Adrenal gland (tissue), 5 donors: ENCODE measurements around the gene NLRC5.

Experiments
- CTCF ChIP-seq, 6 experiments: fragments of 450-650 bp in 4 of 6; fragments of 200-600 bp in 2 of 6; sonication (generic) in 1 of 6; IDR thresholded peaks; 1 replicate in 5 of 6; 2 replicates in 1 of 6; pipeline versions ENCODE4 v1.5.1 to v1.8.0; 2016 to 2021; ENCODE audit warnings: antibody characterized with exemption in 6 of 6, mild to moderate bottlenecking in 2 of 6, moderate library complexity in 1 of 6
- POLR2A ChIP-seq, 2 donors: fragments of 450-650 bp; IDR thresholded peaks; one replicate each; pipeline ENCODE4 v1.6.1; 2017; ENCODE audit warnings: antibody characterized with exemption in 2 of 2, mild to moderate bottlenecking in 2 of 2, moderate library complexity in 1 of 2
- donor health status: DM: no; HTN: no; CAD: no.

GRCh38 chr16:57113042-57113453, 123.7 kb downstream of the NLRC5 start:
- TF ChIP-seq CTCF (IDR thresholded peaks at IDR 0.05) (no peak), POLR2A (IDR thresholded peaks at IDR 0.05) (no peak)
